IPS DF 19.7 (cell line): Measurements from ENCODE around the gene SCN1B.

Experiments
- DNase-seq: peaks from one replicate; pipeline ENCODE4 v3.0.0-alpha.2; 2013; ENCODE audit warnings: low read depth, low spot score

The SCN1B gene

GRCh38 chr19:35052599-35053190 lies 22.4 kb downstream of the SCN1B start:
- no peak for DNase-seq

DNA sequence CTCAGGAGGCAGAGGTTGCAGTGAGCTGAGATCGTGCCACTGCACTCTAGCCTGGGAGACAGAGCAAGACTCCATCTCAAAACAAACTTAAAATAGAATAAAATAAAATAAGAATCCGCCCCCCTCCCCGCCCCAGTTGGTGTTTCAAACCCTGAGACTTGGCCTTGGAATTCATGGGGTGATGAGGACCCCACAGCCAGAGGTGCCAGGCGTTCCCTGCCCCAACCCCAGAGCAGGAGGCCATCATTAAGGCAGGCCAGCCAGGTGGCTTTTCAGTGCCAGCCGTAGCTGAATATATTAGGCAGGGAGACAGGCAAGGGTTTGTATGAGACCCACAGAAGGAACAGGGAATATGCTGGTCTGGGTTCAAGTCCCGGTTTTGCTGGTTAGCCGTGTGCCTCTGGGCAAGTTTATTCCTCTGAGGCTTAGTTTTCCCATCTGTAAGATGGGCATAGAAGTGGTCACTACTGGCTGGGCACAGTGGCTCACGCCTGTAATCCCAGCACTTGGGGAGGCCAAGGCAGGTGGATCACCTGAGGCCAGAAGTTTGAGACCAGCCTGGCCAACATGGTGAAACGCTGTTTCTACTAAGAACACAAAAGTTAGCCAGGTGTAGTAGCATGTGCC lies 23.5 kb downstream of the SCN1B start:
- DNase-seq, result no peak

GRCh38 chr19:35054626-35055025 lies 24.4 kb downstream of the SCN1B start:
- no peak for DNase-seq

DNA sequence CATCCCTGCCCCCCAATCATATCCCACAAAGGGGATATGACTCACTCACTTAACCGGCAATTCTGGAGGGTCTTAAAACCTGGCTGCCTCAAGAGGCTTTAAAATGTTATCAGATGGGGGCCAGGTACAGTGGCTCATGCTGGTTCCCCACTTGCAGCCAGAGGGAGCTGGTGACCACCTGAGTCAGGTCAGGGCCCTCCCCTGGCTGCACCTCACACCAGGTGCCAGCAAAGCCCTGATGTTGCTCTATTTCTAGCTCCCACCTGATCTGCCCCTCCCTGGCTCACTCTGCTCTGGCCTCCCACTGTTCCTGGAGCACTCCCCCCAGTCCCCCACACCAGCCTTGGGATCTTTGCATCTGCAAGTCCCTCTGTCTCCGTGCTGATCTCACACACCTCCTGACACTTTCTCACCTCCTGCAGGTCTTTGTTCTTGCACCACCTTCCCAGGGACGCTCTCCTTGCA lies 25.5 kb downstream of the SCN1B start:
- no peak for DNase-seq

DNA sequence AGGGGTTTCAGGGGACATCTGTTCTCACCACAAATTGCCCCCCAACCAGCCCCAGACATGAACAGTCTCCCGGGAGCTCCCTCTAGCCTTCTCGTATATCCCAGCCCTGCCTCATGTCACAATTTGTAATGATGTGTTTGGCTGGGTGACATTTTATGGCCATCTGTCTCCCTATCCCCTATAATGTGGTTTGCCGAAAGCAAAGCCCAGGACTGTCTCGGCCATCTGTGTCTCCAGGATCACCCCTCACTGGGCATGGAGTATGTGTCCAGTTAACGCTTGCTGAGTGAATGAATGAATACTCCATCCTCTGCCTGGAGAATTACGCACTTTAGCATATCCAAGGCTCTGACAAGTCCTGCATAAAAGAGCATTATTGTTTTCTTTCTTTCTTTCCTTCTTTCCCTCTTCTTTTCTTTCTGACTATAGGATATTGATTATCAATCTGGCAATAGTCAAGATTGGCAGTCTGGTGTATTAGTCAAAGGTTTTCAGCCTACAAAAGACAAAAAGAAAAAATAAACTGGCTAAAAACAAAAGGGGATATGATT lies 26.3 kb downstream of the SCN1B start:
- DNase-seq, result no peak

- no peak for DNase-seq
Observed at GRCh38 chr19:35058370-35058769, 28.1 kb downstream of the SCN1B start.

DNA sequence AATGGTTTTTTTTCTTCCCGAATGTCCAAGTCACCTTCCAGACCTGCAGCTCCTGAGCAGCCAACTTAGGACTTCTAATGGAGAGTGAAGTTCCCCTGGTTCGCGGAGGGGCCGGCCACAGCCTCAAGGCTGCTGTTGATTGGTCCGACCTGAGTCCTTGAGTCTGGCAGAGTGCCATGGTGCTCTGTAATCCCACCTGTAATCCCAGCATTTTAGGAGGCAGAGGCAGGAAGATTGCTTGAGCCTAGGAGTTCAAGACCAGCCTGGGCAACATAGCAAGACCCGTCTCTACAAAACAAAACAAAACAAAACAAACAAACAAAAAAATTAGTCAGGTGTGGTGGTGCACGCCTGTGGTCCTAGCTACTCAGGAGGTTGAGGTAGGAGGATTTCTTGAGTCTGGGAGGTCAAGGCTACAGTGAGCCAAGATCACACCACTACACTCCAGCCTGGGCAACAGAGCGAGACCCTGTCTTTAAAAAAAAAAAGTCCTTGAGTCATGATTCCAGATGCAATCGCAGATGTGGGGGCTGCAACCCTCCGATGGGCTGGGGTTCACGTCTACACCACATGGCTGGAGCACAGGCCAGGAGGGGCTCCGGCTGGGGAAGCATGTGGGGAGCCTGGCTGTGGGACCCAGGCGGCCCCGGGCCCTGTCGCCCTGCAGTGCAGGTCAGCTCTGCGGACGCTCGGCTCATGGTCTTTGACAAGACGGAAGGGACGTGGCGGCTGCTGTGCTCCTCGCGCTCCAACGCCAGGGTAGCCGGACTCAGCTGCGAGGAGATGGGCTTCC lies 28.9 kb downstream of the SCN1B start:
- DNase-seq, result no peak

- DNase-seq, result no peak
Observed at GRCh38 chr19:35059799-35060091, 29.5 kb downstream of the SCN1B start.

DNA sequence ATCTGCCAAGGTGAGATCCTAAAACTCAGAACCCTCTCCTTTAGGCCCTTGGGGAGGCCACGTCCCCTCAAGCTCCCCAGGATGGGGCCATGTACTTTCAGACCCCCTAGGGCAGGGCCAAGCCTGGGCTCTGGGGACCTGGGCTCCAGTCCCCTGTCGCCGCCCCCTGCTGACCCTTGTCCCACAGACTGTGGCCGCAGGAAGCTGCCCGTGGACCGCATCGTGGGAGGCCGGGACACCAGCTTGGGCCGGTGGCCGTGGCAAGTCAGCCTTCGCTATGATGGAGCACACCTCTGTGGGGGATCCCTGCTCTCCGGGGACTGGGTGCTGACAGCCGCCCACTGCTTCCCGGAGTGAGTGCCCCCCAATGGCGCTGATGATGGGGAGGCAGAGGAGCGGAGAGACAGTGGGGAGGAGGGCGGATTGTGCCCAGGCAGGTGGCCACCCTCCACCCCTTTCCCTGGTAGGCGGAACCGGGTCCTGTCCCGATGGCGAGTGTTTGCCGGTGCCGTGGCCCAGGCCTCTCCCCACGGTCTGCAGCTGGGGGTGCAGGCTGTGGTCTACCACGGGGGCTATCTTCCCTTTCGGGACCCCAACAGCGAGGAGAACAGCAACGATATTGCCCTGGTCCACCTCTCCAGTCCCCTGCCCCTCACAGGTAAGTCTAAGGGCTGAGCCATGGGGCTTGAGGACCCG lies 30.0 kb downstream of the SCN1B start:
- no peak for DNase-seq

DNA sequence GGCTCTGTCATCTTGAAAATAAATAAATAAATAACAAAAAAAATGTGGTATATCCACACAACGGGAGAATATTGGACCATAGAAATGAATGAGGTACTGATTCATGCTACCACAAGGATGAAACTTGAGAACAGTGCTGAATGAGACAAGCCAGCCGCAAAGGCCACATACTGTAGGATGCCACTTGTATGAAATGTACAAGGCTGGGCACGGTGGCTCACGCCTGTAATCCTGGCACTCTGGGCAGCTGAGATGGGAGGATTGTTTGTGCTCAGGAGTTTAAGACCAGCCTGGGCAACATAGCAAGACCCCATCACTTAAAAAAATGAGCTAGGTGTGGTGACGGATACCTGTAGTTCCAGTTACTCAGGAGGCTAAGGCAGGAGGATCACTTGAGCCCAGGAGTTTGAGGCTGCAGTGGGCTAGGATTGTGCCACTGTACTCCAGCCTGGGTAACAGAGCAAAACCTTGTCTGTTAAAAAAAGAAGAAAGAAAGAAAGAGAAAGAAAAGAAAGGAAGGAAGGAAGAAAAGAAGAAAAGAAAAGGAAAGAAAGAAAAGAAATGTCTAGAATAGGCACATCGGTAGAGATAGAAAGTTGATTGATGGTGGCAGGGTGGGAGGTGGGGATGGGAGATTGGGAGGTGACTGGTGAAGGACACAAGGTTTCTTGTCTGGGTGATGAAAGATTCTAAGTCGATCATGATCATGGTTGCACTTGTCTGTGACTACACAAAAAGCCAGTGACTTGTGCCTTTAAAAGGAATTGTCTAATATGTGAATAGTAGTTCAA lies 31.5 kb downstream of the SCN1B start:
- no peak for DNase-seq

GRCh38 chr19:35062942-35063341 lies 32.7 kb downstream of the SCN1B start:
- no peak for DNase-seq

DNA sequence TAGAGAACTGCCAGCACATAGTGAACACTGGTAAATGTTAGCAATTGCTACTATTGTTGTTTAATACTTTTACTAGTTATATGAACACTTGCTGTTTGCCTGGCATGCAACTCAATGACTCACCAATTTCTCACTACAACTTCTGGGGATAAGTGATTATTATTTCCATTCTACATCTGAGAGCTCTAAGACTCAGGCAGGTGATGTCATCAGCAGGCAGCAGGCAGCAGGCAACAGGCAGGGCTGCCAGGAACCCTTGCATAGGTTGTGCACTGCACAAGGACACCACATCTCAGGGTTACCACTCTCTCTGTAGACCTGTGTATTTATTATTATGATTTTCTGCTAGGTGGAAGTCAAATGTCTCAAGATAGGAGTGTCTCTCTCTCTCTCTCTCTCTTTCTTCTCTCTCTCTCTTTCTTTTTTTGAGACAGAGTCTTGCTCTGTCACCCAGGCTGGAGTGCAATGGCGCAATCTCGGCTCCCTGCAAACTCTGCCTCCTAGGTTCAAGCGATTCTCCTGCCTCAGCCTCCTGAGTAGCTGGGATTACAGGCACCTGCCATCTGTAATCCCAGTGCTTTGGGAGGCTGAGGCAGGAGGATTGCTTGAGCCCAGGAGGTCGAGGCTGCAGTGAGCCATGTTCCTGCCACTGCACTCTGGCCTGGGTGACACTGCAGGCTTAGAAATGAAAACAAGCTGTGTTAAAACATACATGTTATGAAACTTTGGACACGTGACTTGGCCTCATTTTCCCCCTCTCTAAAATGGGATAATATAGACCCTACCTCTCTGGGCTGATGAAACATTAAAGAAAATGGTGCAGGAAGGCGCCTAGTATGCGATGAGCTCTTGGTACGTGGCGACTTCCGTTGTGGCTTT lies 33.9 kb downstream of the SCN1B start:
- no peak for DNase-seq

GRCh38 chr19:35065574-35065973 lies 35.3 kb downstream of the SCN1B start:
- no peak for DNase-seq

DNA sequence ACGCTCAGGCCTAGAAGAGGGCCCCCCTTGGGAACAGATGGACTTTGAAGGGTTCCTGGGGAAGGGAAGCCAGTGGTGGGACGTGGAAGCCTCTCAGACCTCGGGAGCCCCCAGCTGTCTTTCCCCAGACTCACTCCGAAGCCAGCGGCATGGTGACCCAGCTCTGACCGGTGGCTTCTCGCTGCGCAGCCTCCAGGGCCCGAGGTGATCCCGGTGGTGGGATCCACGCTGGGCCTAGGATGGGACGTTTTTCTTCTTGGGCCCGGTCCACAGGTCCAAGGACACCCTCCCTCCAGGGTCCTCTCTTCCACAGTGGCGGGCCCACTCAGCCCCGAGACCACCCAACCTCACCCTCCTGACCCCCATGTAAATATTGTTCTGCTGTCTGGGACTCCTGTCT lies 35.9 kb downstream of the SCN1B start:
- no peak for DNase-seq

DNA sequence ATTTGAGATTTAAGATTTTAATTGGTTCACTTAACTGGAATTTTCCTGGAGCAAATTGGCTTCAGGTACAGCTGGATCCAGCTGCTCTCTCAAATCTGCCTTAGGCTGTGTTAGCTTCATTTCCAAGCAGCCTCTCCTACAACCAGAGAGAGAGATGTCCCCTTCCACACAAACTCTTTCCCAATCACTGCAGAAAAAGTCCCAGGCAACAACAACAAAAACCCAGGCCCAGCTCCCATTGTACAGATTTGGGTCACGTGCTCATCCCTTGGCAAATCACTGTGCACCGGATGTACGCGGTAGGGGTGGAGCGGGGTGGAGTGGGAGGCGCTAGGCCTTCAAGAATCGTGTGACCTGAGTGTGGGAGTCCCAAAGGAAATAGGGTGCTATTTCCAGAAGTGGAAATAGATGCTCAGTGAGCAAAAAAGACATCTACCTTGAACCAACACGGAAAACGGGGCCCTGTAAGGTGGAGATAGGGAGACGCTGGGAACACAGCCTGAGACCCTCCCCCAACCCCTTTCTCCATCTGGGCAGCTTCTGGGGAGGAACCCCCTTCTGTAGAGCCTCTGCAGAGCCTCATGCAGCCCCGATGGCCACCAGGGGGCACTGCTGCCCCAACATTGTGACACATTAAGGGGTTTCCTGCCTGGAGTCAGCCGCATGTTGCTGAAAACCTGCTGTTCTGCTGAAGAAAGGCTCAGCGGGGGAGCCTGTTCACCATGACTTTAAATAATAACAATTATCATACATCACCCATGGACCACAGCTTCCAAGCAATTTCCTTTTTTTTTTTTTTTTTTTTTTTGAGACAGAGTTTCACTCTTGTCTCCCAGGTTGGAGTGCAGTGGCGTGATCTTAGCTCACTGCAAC lies 36.7 kb downstream of the SCN1B start:
- DNase-seq, result peak; percentile 84

DNA sequence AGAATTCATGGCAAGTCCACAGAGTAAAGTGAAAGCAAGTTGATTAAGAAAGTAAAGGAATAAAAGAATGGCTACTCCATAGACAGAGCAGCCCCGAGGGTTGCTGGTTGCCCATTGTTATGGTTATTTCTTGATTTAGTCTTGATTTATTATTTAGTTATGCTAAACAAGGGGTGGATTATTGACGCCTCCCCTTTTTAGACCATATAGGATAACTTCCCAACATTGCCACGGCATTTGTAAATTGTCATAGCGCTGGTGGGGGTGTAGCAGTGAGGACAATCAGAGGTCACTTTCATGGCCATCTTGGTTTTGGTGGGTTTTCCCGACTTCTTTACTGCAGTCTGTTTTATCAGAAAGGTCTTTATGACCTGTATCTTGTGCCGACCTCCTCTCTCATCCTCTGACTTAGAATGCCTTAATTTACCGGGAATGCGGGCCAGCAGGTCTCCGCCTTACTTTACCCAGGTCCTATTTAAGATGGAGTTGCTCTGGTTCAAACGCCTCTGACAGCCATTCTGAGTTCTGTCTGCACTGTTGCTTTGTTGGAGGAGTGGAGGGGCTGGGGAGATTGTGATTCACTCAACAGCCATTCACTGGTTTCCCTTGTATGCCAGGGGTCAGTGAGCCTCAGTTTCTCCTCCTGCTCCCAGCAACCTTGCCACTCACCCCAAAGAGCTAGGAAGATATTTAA lies 38.8 kb downstream of the SCN1B start:
- DNase-seq, result no peak

GRCh38 chr19:35069696-35070095 lies 39.4 kb downstream of the SCN1B start:
- no peak for DNase-seq

DNA sequence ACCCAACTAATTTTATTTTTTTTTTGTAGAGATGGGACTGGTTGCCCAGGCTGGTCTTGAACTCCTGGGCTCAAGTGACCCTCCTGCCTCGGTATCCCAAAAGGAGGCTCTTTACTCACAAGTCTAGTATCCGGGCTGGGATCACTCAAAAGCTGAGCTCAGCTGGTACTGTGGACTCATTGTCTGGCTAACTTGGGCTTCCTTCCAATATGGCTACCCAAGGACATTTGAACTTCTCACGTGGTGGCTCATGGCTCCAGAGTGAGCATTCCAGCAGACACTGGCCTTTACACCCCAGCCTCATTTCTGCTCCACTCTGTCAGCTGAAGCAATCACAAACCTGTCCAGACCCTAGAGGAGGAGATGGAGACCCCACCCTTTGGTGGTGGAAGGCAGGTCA lies 40.2 kb downstream of the SCN1B start:
- DNase-seq, result no peak

GRCh38 chr19:35073516-35073915 lies 43.2 kb downstream of the SCN1B start:
- DNase-seq, result no peak
